ENCODE results near the gene SPOCK1. TPM values are rescaled to one million over a fixed set of nuclear protein-coding genes. Genes with fewer than 3 reads are reported as not detected.

SPOCK1 gene
- total RNA-seq, 1 donor, result 231 TPM

- H3K4me2 ChIP-seq (ENCODE audit: insufficient read depth, low read length), result no peak overlapping the region
- H3K4me3 ChIP-seq (ENCODE audit: insufficient read depth, low read length), result no peak overlapping the region
- H4K20me1 ChIP-seq (ENCODE audit: insufficient read depth, low read length), result peaks cover 25% of the 10 kb centered on the region
- no peak overlapping the region for H2AFZ ChIP-seq (ENCODE audit: low read length)
- DNase-seq (ENCODE audit: insufficient read length, low spot score, missing footprints), result no peak
- H3K27me3 ChIP-seq (ENCODE audit: insufficient read depth, low read length), result no peaks in the 10 kb centered on the region
- no peak for TF ChIP-seq CTCF (IDR thresholded peaks at IDR 0.05; ENCODE audit: extremely low read depth, low read depth, low read length)
- peaks cover 35% of the 10 kb centered on the region for H3K4me1 ChIP-seq (ENCODE audit: insufficient read depth, low read length)
- no peaks in the 10 kb centered on the region for H3K79me2 ChIP-seq (ENCODE audit: insufficient read depth, low read length)
- no peaks in the 10 kb centered on the region for H3K9me3 ChIP-seq (ENCODE audit: low read depth, low read length)
- no peak overlapping the region for H3K27ac ChIP-seq (ENCODE audit: low read depth, low read length)
- no peaks in the 10 kb centered on the region for H3K36me3 ChIP-seq (ENCODE audit: insufficient read depth, low read length)
Measured at GRCh38 chr5:137268646-137269045, 230.5 kb downstream of the SPOCK1 start.

GRCh38 chr5:137266186-137266585 is 232.9 kb downstream of the SPOCK1 start:
- Histone ChIP-seq H3K4me2 (ENCODE audit: insufficient read depth, low read length) (no peak overlapping the region), H3K4me3 (ENCODE audit: insufficient read depth, low read length) (no peak overlapping the region), H3K9me3 (ENCODE audit: low read depth, low read length) (no peaks in the 10 kb centered on the region), H3K27me3 (ENCODE audit: insufficient read depth, low read length) (no peaks in the 10 kb centered on the region), H3K27ac (ENCODE audit: low read depth, low read length) (no peak overlapping the region), H3K79me2 (ENCODE audit: insufficient read depth, low read length) (no peaks in the 10 kb centered on the region), H2AFZ (ENCODE audit: low read length) (no peak overlapping the region), H3K4me1 (ENCODE audit: insufficient read depth, low read length) (peaks cover 30% of the 10 kb centered on the region), H4K20me1 (ENCODE audit: insufficient read depth, low read length) (peaks cover 26% of the 10 kb centered on the region), H3K36me3 (ENCODE audit: insufficient read depth, low read length) (no peaks in the 10 kb centered on the region)
- DNase-seq (ENCODE audit: insufficient read length, low spot score, missing footprints), result no peak
- TF ChIP-seq CTCF (IDR thresholded peaks at IDR 0.05; ENCODE audit: extremely low read depth, low read depth, low read length), result no peak

- Histone ChIP-seq H3K4me1 (ENCODE audit: insufficient read depth, low read length) (peaks cover 30% of the 10 kb centered on the region), H3K36me3 (ENCODE audit: insufficient read depth, low read length) (no peaks in the 10 kb centered on the region), H3K4me2 (ENCODE audit: insufficient read depth, low read length) (peak overlapping the region; percentile 75), H3K27me3 (ENCODE audit: insufficient read depth, low read length) (no peaks in the 10 kb centered on the region), H2AFZ (ENCODE audit: low read length) (no peak overlapping the region), H4K20me1 (ENCODE audit: insufficient read depth, low read length) (peaks cover 26% of the 10 kb centered on the region), H3K27ac (ENCODE audit: low read depth, low read length) (peak overlapping the region; percentile 90), H3K4me3 (ENCODE audit: insufficient read depth, low read length) (peak overlapping the region; percentile 15), H3K79me2 (ENCODE audit: insufficient read depth, low read length) (no peaks in the 10 kb centered on the region), H3K9me3 (ENCODE audit: low read depth, low read length) (no peaks in the 10 kb centered on the region)
- DNase-seq (ENCODE audit: insufficient read length, low spot score, missing footprints), result no peak
- no peak for TF ChIP-seq CTCF (IDR thresholded peaks at IDR 0.05; ENCODE audit: extremely low read depth, low read depth, low read length)
Measured at GRCh38 chr5:137265457-137265856, 233.7 kb downstream of the SPOCK1 start.

GRCh38 chr5:137264573-137264972 is 234.6 kb downstream of the SPOCK1 start:
- H3K4me2 ChIP-seq (ENCODE audit: insufficient read depth, low read length), result peak overlapping the region; percentile 75

More at GRCh38 chr5:137264573-137264972, 234.6 kb downstream of the SPOCK1 start:
- H3K9me3 ChIP-seq (ENCODE audit: low read depth, low read length), result no peaks in the 10 kb centered on the region
- H3K27me3 ChIP-seq (ENCODE audit: insufficient read depth, low read length), result no peaks in the 10 kb centered on the region
- peak overlapping the region; percentile 90 for H3K27ac ChIP-seq (ENCODE audit: low read depth, low read length)
- H3K4me1 ChIP-seq (ENCODE audit: insufficient read depth, low read length), result peaks cover 30% of the 10 kb centered on the region
- H3K4me3 ChIP-seq (ENCODE audit: insufficient read depth, low read length), result peak overlapping the region; percentile 36
- no peaks in the 10 kb centered on the region for H3K36me3 ChIP-seq (ENCODE audit: insufficient read depth, low read length)
- H2AFZ ChIP-seq (ENCODE audit: low read length), result no peak overlapping the region
- no peaks in the 10 kb centered on the region for H3K79me2 ChIP-seq (ENCODE audit: insufficient read depth, low read length)
- no peak for DNase-seq (ENCODE audit: insufficient read length, low spot score, missing footprints)
- TF ChIP-seq CTCF (IDR thresholded peaks at IDR 0.05; ENCODE audit: extremely low read depth, low read depth, low read length), result no peak
- peaks cover 24% of the 10 kb centered on the region for H4K20me1 ChIP-seq (ENCODE audit: insufficient read depth, low read length)
